Cardiac ventricle fibroblast (primary cell): ENCODE measurements around the gene LRRC28. TPM values are rescaled to one million over a fixed set of nuclear protein-coding genes. Genes with fewer than 3 reads are reported as not detected.

ENCODE experiments used
- total RNA-seq: library from RNA; depleted of rRNA; stranded (reverse); fragments of >200 nt; gene quantifications from 2 replicates; pipeline ENCODE4 v1.2.3, GENCODE V29; 2015

The LRRC28 gene
- 14.6 and 28.3 TPM in 2 replicates for total RNA-seq

DNA sequence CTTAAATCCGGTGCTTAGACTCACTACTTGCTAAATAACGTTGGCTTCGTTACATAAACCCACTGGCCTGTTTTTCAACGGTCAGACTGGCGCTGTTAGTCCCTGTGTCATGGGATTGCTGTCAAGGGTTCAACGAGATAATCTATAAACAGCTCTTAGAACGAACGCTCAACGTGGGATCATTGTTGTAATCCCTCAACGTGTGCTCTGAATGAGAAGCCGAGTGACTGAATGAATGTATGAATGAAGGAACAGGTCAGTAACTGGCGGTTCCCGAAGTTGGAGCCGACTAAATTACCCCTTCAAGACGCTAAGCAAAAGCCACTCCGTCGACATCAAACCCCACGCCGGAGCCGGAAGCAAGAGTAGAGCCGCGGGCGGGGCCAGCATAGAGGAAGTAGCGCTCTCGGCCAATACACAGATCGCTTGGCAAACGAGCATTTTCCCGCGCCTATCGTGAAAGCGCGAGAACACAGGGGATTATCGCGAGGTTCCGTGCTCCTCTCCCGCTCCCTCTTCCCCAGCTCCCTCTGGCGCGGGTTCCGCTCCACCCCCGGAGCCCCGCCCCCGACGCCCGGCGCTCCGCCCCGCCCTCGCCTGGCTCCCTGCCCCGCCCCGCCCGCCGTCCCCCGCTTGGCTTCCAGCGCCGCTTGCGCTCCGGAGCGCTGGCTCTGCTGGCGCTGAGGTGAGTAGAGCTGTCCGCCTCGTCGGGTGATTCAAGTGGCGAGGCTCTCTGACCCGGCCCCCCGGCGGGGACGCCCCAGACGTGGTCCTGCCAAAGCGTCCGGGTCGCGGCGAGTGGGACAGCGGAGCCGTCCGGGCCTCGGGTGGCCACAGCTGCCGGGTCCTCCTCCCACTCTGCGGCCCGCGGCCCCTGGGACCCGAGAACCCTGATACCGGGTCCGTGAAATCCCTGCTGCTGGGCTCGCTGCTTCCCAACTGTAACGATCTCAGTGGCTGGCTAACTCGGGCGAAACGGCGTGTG lies at the start of gene LRRC28:
TSS of gene LRRC28 (plus strand) at position 625 of the 985 bp plus-strand sequence. CDS start 4,477 bp downstream, outside the sequence.

DNA sequence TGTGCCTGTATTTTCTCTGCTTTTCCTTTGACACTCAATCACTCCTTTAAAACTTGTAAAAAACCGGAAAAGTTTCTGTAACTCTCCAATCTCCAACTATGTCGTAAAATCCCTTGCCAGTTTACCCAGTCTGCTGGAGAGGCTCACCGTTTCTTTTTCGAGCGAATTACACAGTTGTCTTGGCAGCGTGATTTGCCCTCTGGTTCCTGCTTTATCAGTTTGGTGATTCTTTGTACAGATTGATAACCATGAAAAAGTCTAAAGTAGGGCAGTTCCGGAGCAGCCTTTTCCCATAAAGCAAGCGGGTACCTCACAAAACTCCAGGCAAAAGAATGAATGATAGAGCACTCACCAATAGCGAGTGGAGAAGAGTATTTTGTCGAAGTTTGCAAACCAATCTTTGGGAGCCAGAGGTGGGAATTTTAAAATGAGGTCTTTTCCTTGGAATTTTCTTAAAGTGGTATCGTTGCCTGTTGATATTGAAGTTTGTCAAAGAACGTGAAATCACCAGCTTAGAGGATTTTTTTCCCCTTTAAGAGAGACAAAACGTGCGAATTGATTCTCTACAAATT lies 1.9 kb upstream of the LRRC28 start, which contains the start of gene TTC23:
TSS of gene TTC23 (minus strand) at position 312 of the 572 bp plus-strand sequence. CDS start 20,869 bp downstream, outside the sequence.

Other genes starting within 250 kb of the LRRC28 start
- not detected in 2 replicates for gene PGPEP1L, start 243.7 kb upstream of the LRRC28 start, total RNA-seq
- gene SYNM, start 146.4 kb upstream of the LRRC28 start, total RNA-seq, result 1.8 TPM in 2 replicates
- 17.5 and 20.4 TPM in 2 replicates for gene TTC23, start 1.9 kb upstream of the LRRC28 start, total RNA-seq